ENCODE results near the gene DRGX. TPM values are rescaled to one million over a fixed set of nuclear protein-coding genes. Genes with fewer than 3 reads are reported as not detected.

DRGX gene
- total RNA-seq, 2 experiments from 2014 or later, result not detected

- POLR2A ChIA-PET, result no interaction called here
- CTCF ChIA-PET, result interaction anchor here (0.5 to 2.3 kb wide), 7 partner anchors 17 to 115 kb away, joined by 3 to 33 read pairs (median 5); no protein-coding TSS in a partner anchor
Measured at GRCh38 chr10:49408519-49409306, 12.8 kb upstream of the DRGX start.

GRCh38 chr10:49407552-49408137 lies 11.8 kb upstream of the DRGX start:
- POLR2A ChIA-PET, result interaction anchor here (0.5 kb wide), 1 partner anchor 746 kb away, joined by 5 read pairs; no protein-coding TSS in a partner anchor
- CTCF ChIA-PET, result interaction anchor here (0.5 to 2.3 kb wide), 14 partner anchors 8 to 121 kb away, joined by 3 to 33 read pairs (median 3); no protein-coding TSS in a partner anchor

- POLR2A ChIA-PET, result no interaction called here
- CTCF ChIA-PET, result interaction anchor here (0.6 to 2.3 kb wide), 11 partner anchors 9 to 122 kb away, joined by 3 to 33 read pairs (median 3); no protein-coding TSS in a partner anchor
Measured at GRCh38 chr10:49407151-49407550, 11.3 kb upstream of the DRGX start.

- ChIA-PET POLR2A (no interaction called here), CTCF (no interaction called here)
Measured at GRCh38 chr10:49404321-49404878, 8.5 kb upstream of the DRGX start.

GRCh38 chr10:49403363-49403762 lies 7.5 kb upstream of the DRGX start:
- ChIA-PET CTCF (no interaction called here), POLR2A (interaction anchor here (0.6 kb wide), 1 partner anchor 118 kb away, joined by 3 read pairs; no protein-coding TSS in a partner anchor)

- POLR2A ChIA-PET, result no interaction called here
- CTCF ChIA-PET, result no interaction called here
Measured at GRCh38 chr10:49400365-49400764, 4.5 kb upstream of the DRGX start.

- POLR2A ChIA-PET, result no interaction called here
Measured at GRCh38 chr10:49398986-49399385, 3.1 kb upstream of the DRGX start.

GRCh38 chr10:49398000-49398861 lies 2.3 kb upstream of the DRGX start:
- POLR2A ChIA-PET, result no interaction called here
- CTCF ChIA-PET, result interaction anchor here (1.0 kb wide), 1 partner anchor 9 kb away, joined by 3 read pairs; no protein-coding TSS in a partner anchor

More at GRCh38 chr10:49398986-49399385, 3.1 kb upstream of the DRGX start:
- CTCF ChIA-PET, result no interaction called here

- POLR2A ChIA-PET, result interaction anchor here (0.6 kb wide), 1 partner anchor 741 kb away, joined by 4 read pairs; no protein-coding TSS in a partner anchor
- CTCF ChIA-PET, result interaction anchor here (1.0 kb wide), 1 partner anchor 10 kb away, joined by 3 read pairs; no protein-coding TSS in a partner anchor
Measured at GRCh38 chr10:49397036-49397999, 1.4 kb upstream of the DRGX start.

- ChIA-PET CTCF (no interaction called here), POLR2A (no interaction called here)
Measured at GRCh38 chr10:49396666-49396999, 744 bp upstream of the DRGX start.

- ChIA-PET CTCF (no interaction called here), POLR2A (no interaction called here)
Measured at GRCh38 chr10:49394933-49395740, 752 bp downstream of the DRGX start.

- ChIA-PET POLR2A (no interaction called here), CTCF (no interaction called here)
Measured at GRCh38 chr10:49393757-49394156, 2.1 kb downstream of the DRGX start.

- ChIA-PET POLR2A (no interaction called here), CTCF (no interaction called here)
Measured at GRCh38 chr10:49393301-49393700, 2.6 kb downstream of the DRGX start.

GRCh38 chr10:49389361-49389933 lies 6.4 kb downstream of the DRGX start:
- CTCF ChIA-PET, result interaction anchor here (0.9 to 1.1 kb wide), 2 partner anchors 18 to 19 kb away, joined by 3 read pairs; no protein-coding TSS in a partner anchor

GRCh38 chr10:49388161-49388560 lies 7.7 kb downstream of the DRGX start:
- ChIA-PET CTCF (no interaction called here), POLR2A (no interaction called here)

More at GRCh38 chr10:49389361-49389933, 6.4 kb downstream of the DRGX start:
- POLR2A ChIA-PET, result no interaction called here

GRCh38 chr10:49387071-49387470 lies 8.8 kb downstream of the DRGX start:
- ChIA-PET POLR2A (no interaction called here), CTCF (interaction anchor here (0.7 kb wide), 1 partner anchor 21 kb away, joined by 3 read pairs; no protein-coding TSS in a partner anchor)

All from activated CD8-positive, alpha-beta memory T cell treated with anti-CD3 and anti-CD28 coated beads for 36 hours (primary cell).